Activated T-cell treated with anti-CD3 and anti-CD28 coated beads, Interleukin-2, amount 50 U/mL, for 24 hours (primary cell): Measurements from ENCODE around the gene ANTXR1.

Experiments used
- DNase-seq: peaks from one replicate; pipeline ENCODE4 v3.0.0-alpha.2; 2020
- H3K27ac Mint-ChIP-seq: 2 replicates; pipeline ENCODE4 v1.8.0; 2020; ENCODE audit warnings: mild to moderate bottlenecking, mixed read lengths
- H3K27me3 Mint-ChIP-seq: 2 replicates; pipeline ENCODE4 v1.8.0; 2020; ENCODE audit warnings: mixed read lengths
- H3K36me3 Mint-ChIP-seq: 2 replicates; pipeline ENCODE4 v1.8.0; 2020; ENCODE audit warnings: low read depth, mixed read lengths
- H3K4me1 Mint-ChIP-seq: 2 replicates; pipeline ENCODE4 v1.8.0; 2020; ENCODE audit warnings: low read depth, mixed read lengths
- H3K4me3 Mint-ChIP-seq: 2 replicates; pipeline ENCODE4 v1.8.0; 2020; ENCODE audit warnings: mild to moderate bottlenecking, moderate library complexity, mixed read lengths
- H3K9me3 Mint-ChIP-seq: 2 replicates; pipeline ENCODE4 v1.8.0; 2020; ENCODE audit warnings: mixed read lengths

ANTXR1 gene

DNA sequence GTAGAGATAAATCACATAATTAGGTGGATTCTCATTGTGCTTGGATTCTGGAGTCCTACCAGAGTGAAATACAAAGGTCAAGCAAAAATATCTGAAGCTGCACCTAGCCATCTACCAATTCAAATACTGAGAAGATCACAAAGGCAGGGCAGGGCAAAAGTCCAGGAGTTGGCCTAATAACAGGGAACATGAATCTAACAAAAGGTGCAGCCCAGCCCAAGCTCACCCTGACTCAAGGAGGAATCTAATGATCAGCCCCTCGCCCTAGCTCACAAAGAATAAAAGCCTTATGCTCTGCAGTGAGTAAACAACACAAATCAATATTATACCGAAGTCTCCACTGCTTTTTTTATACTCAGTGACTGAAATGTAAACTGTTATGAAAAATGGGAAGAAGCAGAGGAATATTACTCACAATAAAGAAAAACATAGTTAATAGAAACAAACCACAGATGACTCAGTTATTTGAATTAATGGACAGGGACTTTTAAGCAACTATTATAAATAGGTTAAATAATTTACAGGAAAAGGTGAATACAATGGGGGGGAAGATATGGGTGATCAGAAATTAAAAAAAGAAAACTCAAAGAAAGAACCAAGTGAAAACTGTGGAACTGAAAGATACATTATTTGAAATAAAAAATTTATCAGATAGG lies 49.5 kb downstream of the ANTXR1 start:
- H3K9me3 Mint-ChIP-seq, result peaks cover 2% of the 10 kb centered on the region
- H3K27me3 Mint-ChIP-seq, result peaks cover 76% of the 10 kb centered on the region
- no peaks in the 10 kb centered on the region for H3K4me1 Mint-ChIP-seq
- H3K4me3 Mint-ChIP-seq, result no peak overlapping the region
- no peaks in the 10 kb centered on the region for H3K36me3 Mint-ChIP-seq
- no peak for DNase-seq
- no peak overlapping the region for H3K27ac Mint-ChIP-seq

DNA sequence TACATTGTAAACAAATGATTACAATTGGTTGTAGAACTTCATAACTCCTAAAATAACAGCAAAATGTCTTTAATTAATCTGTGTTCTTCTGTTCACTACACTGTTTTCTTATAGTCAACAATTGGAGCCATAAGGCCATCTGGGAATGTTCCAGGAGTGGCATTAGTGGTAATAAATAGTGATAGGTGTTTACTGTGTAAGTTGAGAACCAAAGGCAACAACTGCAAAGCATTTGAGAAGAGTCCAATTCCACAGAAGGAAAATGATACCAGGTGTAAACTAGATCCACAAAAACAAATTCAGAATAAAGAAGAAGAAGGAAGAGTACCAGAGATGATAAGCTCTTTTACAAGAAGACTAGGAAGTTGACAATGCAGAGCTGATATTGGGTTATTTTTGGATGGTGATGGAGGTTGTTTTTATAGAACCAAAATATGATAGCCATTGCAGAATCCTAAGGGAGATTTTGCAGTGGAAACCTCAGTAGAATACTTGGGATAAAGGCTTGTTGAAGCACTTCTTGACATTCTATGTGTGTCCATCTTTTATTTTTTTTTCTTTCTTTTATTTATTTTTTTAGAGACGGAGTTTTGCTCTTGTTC lies 52.9 kb downstream of the ANTXR1 start:
- Mint-ChIP-seq H3K27ac (no peak overlapping the region), H3K36me3 (no peaks in the 10 kb centered on the region), H3K27me3 (peaks cover 51% of the 10 kb centered on the region), H3K4me1 (no peaks in the 10 kb centered on the region), H3K4me3 (no peak overlapping the region), H3K9me3 (peaks cover 2% of the 10 kb centered on the region)
- no peak for DNase-seq

DNA sequence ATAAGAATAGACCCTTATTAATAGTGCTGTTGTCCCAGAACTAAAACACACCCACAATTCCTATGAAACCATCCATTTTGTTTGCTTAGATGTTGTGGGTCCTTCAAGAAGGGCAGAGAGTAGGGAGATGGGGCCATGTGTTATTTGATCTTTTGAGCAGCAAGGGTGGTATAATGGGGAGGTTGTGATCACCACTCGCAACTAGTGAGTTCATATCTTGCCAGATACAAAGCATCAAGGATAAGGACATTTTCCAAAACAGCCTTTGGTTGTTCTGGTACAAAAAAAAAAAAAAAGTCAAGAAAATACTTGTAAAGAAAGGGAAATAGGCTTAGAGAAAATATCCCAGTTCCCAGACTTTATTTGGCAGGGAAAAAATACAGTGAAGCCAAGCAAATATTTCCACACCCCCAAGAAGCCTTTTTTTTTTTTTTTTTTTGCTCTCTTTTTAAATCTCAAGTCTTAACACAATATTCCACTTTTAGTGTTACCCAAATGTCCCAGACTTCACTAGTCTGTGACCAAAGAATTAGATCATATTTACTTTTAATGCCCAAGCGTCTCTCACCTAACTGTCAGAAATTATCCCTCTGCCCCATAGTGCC lies 54.1 kb downstream of the ANTXR1 start:
- H3K27me3 Mint-ChIP-seq, result peaks cover 38% of the 10 kb centered on the region
- no peak overlapping the region for H3K27ac Mint-ChIP-seq
- DNase-seq, result no peak
- peaks cover 2% of the 10 kb centered on the region for H3K9me3 Mint-ChIP-seq
- no peaks in the 10 kb centered on the region for H3K4me1 Mint-ChIP-seq
- no peaks in the 10 kb centered on the region for H3K36me3 Mint-ChIP-seq
- H3K4me3 Mint-ChIP-seq, result no peak overlapping the region

DNA sequence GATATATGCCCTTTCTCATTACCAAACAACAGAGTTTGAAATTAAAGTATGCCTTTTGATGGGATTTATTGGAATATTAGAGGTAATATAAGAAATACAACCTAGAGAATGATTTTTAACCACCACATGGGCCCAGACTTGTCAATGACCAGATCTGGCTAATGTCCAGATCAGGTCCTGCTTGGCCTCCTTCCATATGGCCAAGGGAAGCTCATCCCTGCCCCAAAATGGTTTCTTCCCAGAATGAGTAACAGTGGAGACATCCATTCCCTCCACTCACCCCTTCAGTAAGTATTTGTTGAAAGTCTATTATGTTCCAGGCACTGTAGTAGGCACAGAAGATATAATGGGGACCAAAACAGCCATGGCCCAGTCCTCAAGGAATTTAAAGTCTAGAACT lies 54.9 kb downstream of the ANTXR1 start:
- no peaks in the 10 kb centered on the region for H3K4me1 Mint-ChIP-seq
- H3K27ac Mint-ChIP-seq, result no peak overlapping the region
- peaks cover 2% of the 10 kb centered on the region for H3K9me3 Mint-ChIP-seq
- H3K4me3 Mint-ChIP-seq, result no peak overlapping the region
- H3K36me3 Mint-ChIP-seq, result no peaks in the 10 kb centered on the region
- peaks cover 32% of the 10 kb centered on the region for H3K27me3 Mint-ChIP-seq
- DNase-seq, result no peak

DNA sequence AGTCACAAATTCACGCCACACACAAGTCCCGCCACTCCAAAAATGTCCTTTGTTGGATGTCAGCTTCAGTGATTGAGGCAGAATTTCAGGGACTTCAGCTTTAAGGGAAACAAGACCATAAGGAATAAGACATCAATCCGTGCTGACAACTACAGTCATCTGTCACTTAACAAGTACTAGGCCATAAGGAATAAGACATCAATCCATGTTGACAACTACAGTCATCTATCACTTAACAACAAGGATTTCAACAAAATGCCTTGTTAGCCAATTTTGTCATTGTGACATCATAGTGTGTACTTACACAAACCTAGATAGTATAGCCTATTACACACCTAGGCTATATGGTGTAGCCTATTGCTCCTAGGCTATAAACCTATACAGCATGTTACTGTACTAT lies 58.0 kb downstream of the ANTXR1 start:
- H3K4me1 Mint-ChIP-seq, result no peaks in the 10 kb centered on the region
- H3K9me3 Mint-ChIP-seq, result no peaks in the 10 kb centered on the region

DNA sequence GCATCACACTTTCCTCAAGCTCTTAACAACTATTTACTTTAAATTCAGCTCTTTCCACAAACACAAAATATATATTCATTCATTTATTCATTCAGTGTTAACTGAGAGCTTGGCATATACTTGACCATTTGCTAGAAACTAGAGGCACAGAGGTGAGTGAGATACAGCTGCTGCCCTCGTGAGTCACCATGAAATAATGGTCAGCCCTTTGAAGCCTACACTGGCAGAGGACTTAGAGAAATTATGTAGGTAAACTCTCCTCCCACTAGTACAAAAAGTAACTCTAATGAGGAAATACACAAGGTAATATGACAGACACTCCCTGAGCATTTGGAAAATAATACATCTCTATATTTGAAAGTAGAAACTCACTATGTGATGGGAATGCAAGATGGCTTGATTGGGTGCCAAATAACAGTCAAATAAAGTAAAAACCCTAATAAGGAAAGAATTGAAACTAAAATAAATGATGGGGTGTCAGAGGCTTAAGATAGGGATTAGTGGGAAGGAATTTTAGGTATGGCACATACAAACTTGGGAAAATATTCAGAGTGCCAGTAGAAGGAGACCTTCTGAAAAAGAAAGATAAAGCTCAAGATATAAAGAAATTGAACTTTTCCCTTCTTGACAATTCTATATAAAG lies 61.1 kb downstream of the ANTXR1 start:
- H3K27me3 Mint-ChIP-seq, result peaks cover 7% of the 10 kb centered on the region
- DNase-seq, result no peak
- no peak overlapping the region for H3K4me3 Mint-ChIP-seq
- no peaks in the 10 kb centered on the region for H3K9me3 Mint-ChIP-seq
- H3K36me3 Mint-ChIP-seq, result no peaks in the 10 kb centered on the region
- no peak overlapping the region for H3K27ac Mint-ChIP-seq
- H3K4me1 Mint-ChIP-seq, result no peaks in the 10 kb centered on the region

More for the DNA sequence above, 58.0 kb downstream of the ANTXR1 start:
- Mint-ChIP-seq H3K36me3 (no peaks in the 10 kb centered on the region), H3K27ac (no peak overlapping the region), H3K27me3 (peaks cover 25% of the 10 kb centered on the region), H3K4me3 (no peak overlapping the region)
- DNase-seq, result no peak

DNA sequence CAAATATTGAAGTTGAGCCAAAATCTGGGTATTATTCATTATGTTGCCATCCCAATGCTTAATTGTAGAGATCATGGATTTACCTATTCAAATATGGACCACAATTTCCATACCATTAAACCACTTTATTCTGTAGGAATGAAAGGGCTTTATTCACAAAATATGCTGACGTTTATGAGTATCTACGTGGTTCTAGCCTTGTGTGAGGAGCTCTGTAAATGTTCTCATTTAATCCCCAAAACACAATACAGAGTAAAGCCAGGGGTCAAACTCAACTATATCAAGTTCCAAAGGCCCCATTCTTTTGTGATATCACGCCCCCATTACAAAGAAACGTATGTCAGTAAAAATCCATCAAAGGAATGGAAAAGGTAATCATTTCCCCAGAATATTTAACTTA lies 61.9 kb downstream of the ANTXR1 start:
- H3K9me3 Mint-ChIP-seq, result no peaks in the 10 kb centered on the region
- H3K36me3 Mint-ChIP-seq, result no peaks in the 10 kb centered on the region
- no peak overlapping the region for H3K27ac Mint-ChIP-seq
- H3K27me3 Mint-ChIP-seq, result peaks cover 7% of the 10 kb centered on the region
- DNase-seq, result no peak
- H3K4me3 Mint-ChIP-seq, result no peak overlapping the region
- H3K4me1 Mint-ChIP-seq, result no peaks in the 10 kb centered on the region

DNA sequence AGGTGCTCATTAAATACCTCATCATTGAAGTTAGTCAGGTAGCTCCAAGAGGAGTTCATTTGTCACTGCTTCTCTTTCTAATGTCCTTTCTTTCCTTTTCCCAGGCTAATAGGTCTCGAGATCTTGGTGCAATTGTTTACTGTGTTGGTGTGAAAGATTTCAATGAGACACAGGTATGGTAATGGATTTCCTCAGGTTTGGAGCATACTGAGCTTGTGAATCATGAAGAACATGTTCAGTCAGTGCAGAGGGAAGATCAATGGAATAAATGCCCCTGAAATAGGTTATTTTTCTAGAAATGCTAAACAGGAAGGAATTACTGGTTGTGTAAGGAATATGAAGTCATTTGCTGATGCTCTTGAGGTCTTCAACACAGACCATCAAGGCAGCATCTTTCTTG lies 62.5 kb downstream of the ANTXR1 start:
- no peaks in the 10 kb centered on the region for H3K4me1 Mint-ChIP-seq
- peaks cover 7% of the 10 kb centered on the region for H3K27me3 Mint-ChIP-seq
- no peak overlapping the region for H3K4me3 Mint-ChIP-seq

DNA sequence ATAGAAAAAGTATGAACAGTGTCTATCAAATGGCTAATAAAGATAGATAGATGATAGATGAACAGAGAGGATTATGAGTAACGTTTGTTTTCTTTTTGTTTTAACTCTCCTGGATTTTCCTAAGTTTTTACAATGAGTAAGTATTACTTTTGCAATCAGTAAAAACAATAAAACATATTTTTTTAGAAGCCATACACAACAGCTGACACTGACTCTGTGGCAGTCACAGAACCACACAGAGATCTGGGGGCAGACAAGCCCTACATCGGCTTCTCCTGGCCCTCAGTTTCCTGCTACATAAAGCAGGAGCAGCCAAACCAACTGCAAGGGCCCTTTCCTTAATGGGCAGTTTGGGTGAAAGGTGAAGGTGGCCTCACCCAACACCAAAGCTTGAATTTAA lies 63.6 kb downstream of the ANTXR1 start:
- Mint-ChIP-seq H3K4me1 (no peaks in the 10 kb centered on the region), H3K4me3 (no peak overlapping the region)

More for the DNA sequence above, 62.5 kb downstream of the ANTXR1 start:
- Mint-ChIP-seq H3K36me3 (no peaks in the 10 kb centered on the region), H3K27ac (no peak overlapping the region), H3K9me3 (no peaks in the 10 kb centered on the region)
- no peak for DNase-seq

DNA sequence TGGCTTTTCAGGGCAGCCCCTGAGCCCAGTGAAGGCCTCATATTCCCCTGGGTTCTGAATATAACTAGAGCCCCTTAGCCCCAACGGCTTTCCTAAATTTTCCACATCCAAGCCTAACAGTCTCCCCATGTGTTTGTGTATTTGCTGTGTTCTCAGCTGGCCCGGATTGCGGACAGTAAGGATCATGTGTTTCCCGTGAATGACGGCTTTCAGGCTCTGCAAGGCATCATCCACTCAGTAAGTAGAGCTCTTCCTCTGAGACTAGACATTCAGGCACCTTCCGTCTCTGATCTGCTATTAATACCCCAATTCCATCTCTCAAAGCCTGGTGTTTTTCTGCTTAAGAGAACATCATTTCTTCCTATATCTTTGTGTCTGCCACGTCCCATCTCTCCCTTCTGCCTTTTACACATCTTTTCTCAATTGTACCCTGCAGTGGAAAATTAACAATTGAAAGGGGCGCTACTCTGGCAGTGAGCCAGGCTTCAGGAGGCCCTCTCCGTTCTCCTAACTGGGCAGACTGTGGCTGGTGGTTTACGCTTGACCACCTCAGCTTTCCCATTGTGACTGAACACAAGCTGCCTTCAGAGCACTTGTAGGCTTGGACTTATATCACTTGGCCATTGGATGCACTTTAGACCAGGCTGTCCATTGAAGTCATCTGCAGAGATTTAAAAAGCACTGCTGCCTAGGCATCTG lies 64.4 kb downstream of the ANTXR1 start:
- H3K27ac Mint-ChIP-seq, result no peak overlapping the region
- H3K4me1 Mint-ChIP-seq, result peaks cover 3% of the 10 kb centered on the region
- H3K36me3 Mint-ChIP-seq, result no peaks in the 10 kb centered on the region
- H3K9me3 Mint-ChIP-seq, result no peaks in the 10 kb centered on the region
- DNase-seq, result no peak
- peaks cover 17% of the 10 kb centered on the region for H3K27me3 Mint-ChIP-seq
- no peak overlapping the region for H3K4me3 Mint-ChIP-seq

More for the DNA sequence above, 63.6 kb downstream of the ANTXR1 start:
- Mint-ChIP-seq H3K36me3 (no peaks in the 10 kb centered on the region), H3K27me3 (peaks cover 11% of the 10 kb centered on the region), H3K9me3 (no peaks in the 10 kb centered on the region), H3K27ac (no peak overlapping the region)
- DNase-seq, result no peak

DNA sequence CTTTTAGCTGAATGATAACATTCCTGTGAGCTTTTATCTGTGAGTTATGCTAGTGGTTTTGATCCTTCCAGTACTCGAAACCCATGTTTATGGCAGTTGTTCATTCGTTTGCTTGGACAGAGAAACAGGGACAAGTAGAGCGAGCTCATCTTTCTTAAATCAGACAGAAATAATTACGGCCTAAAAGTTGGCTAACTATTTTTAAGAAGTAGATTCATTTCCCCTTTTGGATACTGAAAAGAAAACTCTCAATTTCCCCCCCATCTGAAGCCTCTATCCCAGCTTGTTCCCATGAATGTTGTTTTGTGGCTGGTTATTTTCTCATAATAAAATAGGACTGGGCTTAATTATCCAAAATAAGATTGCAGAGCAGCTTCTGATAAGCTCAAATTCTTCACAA lies 67.1 kb downstream of the ANTXR1 start:
- H3K36me3 Mint-ChIP-seq, result no peaks in the 10 kb centered on the region
- H3K4me3 Mint-ChIP-seq, result no peak overlapping the region
- H3K27ac Mint-ChIP-seq, result no peak overlapping the region
- no peak for DNase-seq
- H3K4me1 Mint-ChIP-seq, result peaks cover 3% of the 10 kb centered on the region
- peaks cover 23% of the 10 kb centered on the region for H3K27me3 Mint-ChIP-seq
- no peaks in the 10 kb centered on the region for H3K9me3 Mint-ChIP-seq

DNA sequence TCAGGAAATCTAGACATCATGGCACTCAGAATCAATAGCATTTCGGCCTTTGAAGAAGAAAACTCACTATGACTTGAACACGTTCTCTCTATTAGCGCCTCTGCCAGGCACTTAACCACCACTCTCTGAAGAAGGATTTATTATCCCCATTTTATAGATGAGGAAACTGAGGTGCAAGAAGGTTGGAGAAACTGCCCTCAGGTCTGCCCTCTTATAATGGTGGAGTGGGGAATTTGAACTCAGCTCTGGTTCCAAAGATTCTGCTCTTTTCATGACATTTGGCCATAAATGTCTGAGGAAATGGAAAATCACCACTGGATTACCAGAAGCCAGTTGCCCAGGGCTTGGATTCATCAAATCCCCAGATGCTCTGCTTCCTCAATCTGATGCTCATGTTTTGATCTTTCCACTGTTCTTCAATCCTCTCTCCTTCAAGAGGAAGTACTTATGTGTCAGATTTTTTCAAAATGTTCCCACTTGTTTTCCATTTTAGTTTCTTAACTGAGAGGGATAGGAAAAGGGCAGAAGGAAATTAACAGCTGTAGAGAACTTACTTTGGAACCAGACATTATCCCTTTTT lies 68.1 kb downstream of the ANTXR1 start:
- Mint-ChIP-seq H3K36me3 (no peaks in the 10 kb centered on the region), H3K4me3 (no peak overlapping the region), H3K27ac (no peak overlapping the region), H3K9me3 (no peaks in the 10 kb centered on the region), H3K27me3 (peaks cover 22% of the 10 kb centered on the region), H3K4me1 (peaks cover 3% of the 10 kb centered on the region)
- no peak for DNase-seq

DNA sequence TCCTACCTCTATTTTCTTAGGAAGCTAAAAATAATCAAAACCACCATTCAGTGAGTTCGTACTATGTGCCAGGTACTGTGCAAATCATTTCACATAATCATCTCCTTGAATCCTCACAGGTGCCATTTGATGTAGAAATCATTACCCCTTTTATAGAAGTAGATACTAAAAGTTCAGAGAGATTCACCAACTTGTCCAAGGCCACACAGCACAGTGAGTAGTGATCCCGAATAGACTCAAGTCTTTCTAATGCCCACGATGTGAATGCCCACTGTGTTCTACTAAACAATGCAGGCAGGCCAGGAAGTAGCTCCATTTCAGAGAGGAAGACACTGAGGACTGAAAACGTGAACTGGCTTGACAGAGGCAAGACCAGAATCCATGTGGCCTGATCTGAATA lies 68.8 kb downstream of the ANTXR1 start:
- Mint-ChIP-seq H3K27me3 (peaks cover 27% of the 10 kb centered on the region), H3K4me1 (peaks cover 3% of the 10 kb centered on the region), H3K9me3 (no peaks in the 10 kb centered on the region)

DNA sequence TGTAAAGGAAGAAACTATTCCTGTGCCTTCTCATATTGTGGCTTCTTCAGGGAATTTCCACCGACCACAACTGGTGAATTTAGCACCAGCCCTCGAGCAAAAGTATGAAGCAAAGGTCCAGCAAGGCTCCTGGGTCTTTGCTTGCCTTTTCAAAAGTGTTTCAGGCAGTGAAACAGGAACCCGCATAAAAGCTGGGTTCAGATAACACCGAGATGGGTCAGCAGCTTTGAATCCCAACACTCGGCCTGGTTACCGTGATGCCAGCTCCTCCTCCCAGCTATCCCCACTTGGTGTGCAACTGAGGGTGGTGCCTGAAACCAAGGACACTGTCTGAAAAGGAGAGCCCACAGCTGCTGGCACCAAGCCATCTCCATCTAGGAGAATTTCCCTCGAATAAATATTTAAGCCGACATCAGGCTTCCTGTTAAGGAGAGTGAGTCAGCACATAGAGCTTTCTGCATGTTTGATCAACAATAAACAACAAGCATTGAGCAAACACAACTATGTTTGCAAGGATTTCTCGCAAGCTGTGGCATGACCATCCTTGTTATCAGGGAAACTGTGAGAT lies 69.5 kb downstream of the ANTXR1 start:
- H3K4me1 Mint-ChIP-seq, result peaks cover 3% of the 10 kb centered on the region
- no peak overlapping the region for H3K27ac Mint-ChIP-seq
- no peak overlapping the region for H3K4me3 Mint-ChIP-seq
- H3K36me3 Mint-ChIP-seq, result no peaks in the 10 kb centered on the region
- peaks cover 35% of the 10 kb centered on the region for H3K27me3 Mint-ChIP-seq
- no peaks in the 10 kb centered on the region for H3K9me3 Mint-ChIP-seq
- no peak for DNase-seq

More for the DNA sequence above, 68.8 kb downstream of the ANTXR1 start:
- no peaks in the 10 kb centered on the region for H3K36me3 Mint-ChIP-seq
- H3K27ac Mint-ChIP-seq, result no peak overlapping the region
- H3K4me3 Mint-ChIP-seq, result no peak overlapping the region
- no peak for DNase-seq
